Loucy (cell line): ENCODE data around the gene PLXNA4.

Experiments
- H2AFZ ChIP-seq: fragments of 200-600 bp; sonication (generic); 2 replicates; pipeline ENCODE4 v1.6.0; 2016; ENCODE audit warnings: antibody characterized with exemption, mild to moderate bottlenecking, low read length, moderate library complexity
- H3F3A ChIP-seq: fragments of 200-600 bp; 2 replicates; pipeline ENCODE4 v1.6.0; 2016; ENCODE audit warnings: antibody characterized with exemption, low read depth, mild to moderate bottlenecking
- H3K27me3 ChIP-seq: fragments of 200-600 bp; sonication (generic); 2 replicates; pipeline ENCODE4 v1.6.1; 2014; ENCODE audit warnings: low read length, mild to moderate bottlenecking; ENCODE audit not compliant: insufficient read depth, poor library complexity, severe bottlenecking
- H3K36me3 ChIP-seq: fragments of 200-600 bp; sonication (generic); 2 replicates; pipeline ENCODE4 v1.6.1; 2016; ENCODE audit warnings: low read length; ENCODE audit not compliant: insufficient read depth
- H3K4me1 ChIP-seq: fragments of 200-600 bp; sonication (generic); 2 replicates; pipeline ENCODE4 v1.5.1; 2014; ENCODE audit warnings: low read length, mild to moderate bottlenecking; ENCODE audit not compliant: insufficient read depth, poor library complexity, severe bottlenecking
- H3K4me2 ChIP-seq: fragments of 200-600 bp; sonication (generic); 2 replicates; pipeline ENCODE4 v1.6.0; 2014; ENCODE audit warnings: antibody characterized with exemption, low read length, low read depth, mild to moderate bottlenecking; ENCODE audit not compliant: poor library complexity, severe bottlenecking
- H3K4me3 ChIP-seq: fragments of 200-600 bp; sonication (generic); 2 replicates; pipeline ENCODE4 v1.5.1; 2014; ENCODE audit warnings: low read length, mild to moderate bottlenecking, mixed read lengths; ENCODE audit not compliant: poor library complexity, severe bottlenecking
- H3K79me2 ChIP-seq: fragments of 200-600 bp; sonication (generic); 2 replicates; pipeline ENCODE4 v1.6.1; 2014; ENCODE audit warnings: low read length; ENCODE audit not compliant: insufficient read depth
- H3K9ac ChIP-seq: fragments of 200-600 bp; sonication (generic); 2 replicates; pipeline ENCODE4 v1.6.0; 2014; ENCODE audit warnings: mild to moderate bottlenecking, low read depth, low read length, moderate library complexity; ENCODE audit not compliant: poor library complexity, severe bottlenecking
- H3K9me2 ChIP-seq: fragments of 200-600 bp; sonication (generic); replicated peaks from 2 replicates; pipeline ENCODE4 v1.6.1; 2016; ENCODE audit warnings: low read depth, low read length, mixed read lengths
- H3K9me3 ChIP-seq: fragments of 200-600 bp; sonication (generic); 2 replicates; pipeline ENCODE4 v1.6.1; 2014; ENCODE audit warnings: mild to moderate bottlenecking, antibody characterized with exemption, low read length, low read depth; ENCODE audit not compliant: insufficient read depth
- H4K20me1 ChIP-seq: fragments of 200-600 bp; sonication (generic); 2 replicates; pipeline ENCODE4 v1.6.0; 2014; ENCODE audit warnings: antibody characterized with exemption, low read length, mild to moderate bottlenecking; ENCODE audit not compliant: insufficient read depth, poor library complexity, severe bottlenecking
- CTCF ChIP-seq: fragments of 200-600 bp; sonication (generic); conservative IDR thresholded peaks from 2 replicates; pipeline ENCODE4 v1.5.1; 2014; ENCODE audit warnings: mild to moderate bottlenecking, antibody characterized with exemption, low read length
- EZH2phosphoT487 ChIP-seq: fragments of 200-600 bp; IDR thresholded peaks from 2 replicates; pipeline ENCODE4 v1.6.1; 2018; ENCODE audit warnings: antibody characterized with exemption, mild to moderate bottlenecking, moderate library complexity, borderline replicate concordance

PLXNA4 gene

GRCh38 chr7:132349075-132349474 lies 227.2 kb downstream of the PLXNA4 start:
- H3K4me1 ChIP-seq, result no peaks in the 10 kb centered on the region
- peaks cover 6% of the 10 kb centered on the region for H3K27me3 ChIP-seq
- H2AFZ ChIP-seq, result no peak overlapping the region
- no peak overlapping the region for H3K9ac ChIP-seq
- H3F3A ChIP-seq, result no peaks in the 10 kb centered on the region
- no peaks in the 10 kb centered on the region for H3K9me3 ChIP-seq
- no peaks in the 10 kb centered on the region for H4K20me1 ChIP-seq
- no peaks in the 10 kb centered on the region for H3K9me2 ChIP-seq
- H3K36me3 ChIP-seq, result no peaks in the 10 kb centered on the region
- H3K4me2 ChIP-seq, result no peak overlapping the region
- H3K4me3 ChIP-seq, result no peak overlapping the region
- TF ChIP-seq CTCF, result no peak
- TF ChIP-seq EZH2phosphoT487, result no peak
- H3K79me2 ChIP-seq, result no peaks in the 10 kb centered on the region

- no peaks in the 10 kb centered on the region for H4K20me1 ChIP-seq
- no peaks in the 10 kb centered on the region for H3K36me3 ChIP-seq
- no peaks in the 10 kb centered on the region for H3F3A ChIP-seq
- H3K27me3 ChIP-seq, result no peaks in the 10 kb centered on the region
- no peaks in the 10 kb centered on the region for H3K9me2 ChIP-seq
- H3K4me1 ChIP-seq, result no peaks in the 10 kb centered on the region
- TF ChIP-seq CTCF (no peak), EZH2phosphoT487 (no peak)
- no peak overlapping the region for H3K9ac ChIP-seq
- no peak overlapping the region for H3K4me2 ChIP-seq
- H3K79me2 ChIP-seq, result no peaks in the 10 kb centered on the region
- no peak overlapping the region for H3K4me3 ChIP-seq
- no peaks in the 10 kb centered on the region for H3K9me3 ChIP-seq
- no peak overlapping the region for H2AFZ ChIP-seq
Measured at GRCh38 chr7:132348341-132348740, 227.9 kb downstream of the PLXNA4 start.

GRCh38 chr7:132347858-132348257 lies 228.4 kb downstream of the PLXNA4 start:
- H3K4me2 ChIP-seq, result no peak overlapping the region
- H3K9me2 ChIP-seq, result no peaks in the 10 kb centered on the region
- H2AFZ ChIP-seq, result no peak overlapping the region
- H3K27me3 ChIP-seq, result no peaks in the 10 kb centered on the region
- TF ChIP-seq EZH2phosphoT487 (no peak), CTCF (no peak)
- H3K79me2 ChIP-seq, result no peaks in the 10 kb centered on the region
- no peak overlapping the region for H3K9ac ChIP-seq
- H3K9me3 ChIP-seq, result no peaks in the 10 kb centered on the region
- no peaks in the 10 kb centered on the region for H3F3A ChIP-seq
- H3K4me1 ChIP-seq, result no peaks in the 10 kb centered on the region
- no peaks in the 10 kb centered on the region for H4K20me1 ChIP-seq
- H3K4me3 ChIP-seq, result no peak overlapping the region
- H3K36me3 ChIP-seq, result no peaks in the 10 kb centered on the region
